OCI-LY7 (cell line): ENCODE results near the gene PARN. TPM values are rescaled to one million over a fixed set of nuclear protein-coding genes. Genes with fewer than 3 reads are reported as not detected.

Experiments used
- BruUV-seq: library from RNA; stranded (reverse); fragments of 400-500 nt; replicated peaks from 2 replicates; lab custom pipeline; 2021; lab: Mats Ljungman, UMichigan
- CTCF ChIA-PET: fragments of 300-600 bp; sonication (Branson Sonifier 250); formaldehyde crosslinking; loops from one replicate; lab custom pipeline; 2022; ENCODE audit warnings: antibody characterized with exemption; ENCODE audit not compliant: unreplicated experiment; lab: Charles Lee
- POLR2A ChIA-PET: fragments of 300-600 bp; sonication (Branson Sonifier 250); formaldehyde crosslinking; loops from one replicate; lab custom pipeline; 2022; ENCODE audit warnings: antibody characterized with exemption; lab: Charles Lee
- DNase-seq: peaks from one replicate; pipeline ENCODE4 v3.0.0-alpha.2; 2015; ENCODE audit warnings: low spot score
- H2AFZ ChIP-seq: fragments of 200-600 bp; sonication (generic), shearing (Covaris generic); 2 replicates; pipeline ENCODE4 v1.6.1; 2014; ENCODE audit warnings: mild to moderate bottlenecking, antibody characterized with exemption, low read length, moderate library complexity
- H3K27ac ChIP-seq: fragments of 200-600 bp; sonication (generic); 2 replicates; pipeline ENCODE4 v1.5.1; 2014; ENCODE audit warnings: mixed run types, low read depth, mild to moderate bottlenecking, moderate library complexity, low read length, inconsistent platforms; ENCODE audit not compliant: poor library complexity, severe bottlenecking
- H3K36me3 ChIP-seq: fragments of 200-600 bp; sonication (generic); 2 replicates; pipeline ENCODE4 v1.6.1; 2014; ENCODE audit warnings: mild to moderate bottlenecking, antibody characterized with exemption, low read length, moderate library complexity, mixed read lengths; ENCODE audit not compliant: insufficient read depth
- H3K4me1 ChIP-seq: fragments of 200-600 bp; sonication (generic); 2 replicates; pipeline ENCODE4 v1.5.1; 2014; ENCODE audit warnings: mild to moderate bottlenecking, low read length; ENCODE audit not compliant: insufficient read depth, poor library complexity, severe bottlenecking
- H3K4me2 ChIP-seq: fragments of 200-600 bp; sonication (generic); 2 replicates; pipeline ENCODE4 v1.6.1; 2014; ENCODE audit warnings: mild to moderate bottlenecking, low read length
- H3K4me3 ChIP-seq: fragments of 200-600 bp; sonication (generic); 2 replicates; pipeline ENCODE4 v1.5.1; 2014; ENCODE audit warnings: mild to moderate bottlenecking, low read depth, low read length; ENCODE audit not compliant: poor library complexity, severe bottlenecking
- H3K79me2 ChIP-seq: fragments of 200-600 bp; sonication (generic); 2 replicates; pipeline ENCODE4 v1.6.1; 2016; ENCODE audit warnings: low read depth, mild to moderate bottlenecking, low read length, moderate library complexity, mixed read lengths; ENCODE audit not compliant: insufficient read depth
- H3K9me2 ChIP-seq: fragments of 200-600 bp; sonication (generic); 2 replicates; pipeline ENCODE4 v1.6.1; 2016; ENCODE audit warnings: mild to moderate bottlenecking, low read length, mixed read lengths; ENCODE audit not compliant: insufficient read depth
- H3K9me3 ChIP-seq: fragments of 200-600 bp; sonication (generic); 2 replicates; pipeline ENCODE4 v1.6.1; 2014; ENCODE audit warnings: mild to moderate bottlenecking, mixed run types, low read length, mixed read lengths
- H4K20me1 ChIP-seq: fragments of 200-600 bp; sonication (generic); 2 replicates; pipeline ENCODE4 v1.6.1; 2014; ENCODE audit warnings: mild to moderate bottlenecking, antibody characterized with exemption, low read length, moderate library complexity, mixed read lengths; ENCODE audit not compliant: insufficient read depth
- EZH2phosphoT487 ChIP-seq: fragments of 200-600 bp; sonication (generic); IDR thresholded peaks from 2 replicates; pipeline ENCODE4 v1.6.1; 2018; ENCODE audit warnings: low read depth, borderline replicate concordance, mild to moderate bottlenecking, mixed run types, antibody characterized with exemption, low read length, moderate library complexity, mixed read lengths
- intact Hi-C: fragments of 100-400 bp; cut with micrococcal nuclease; formaldehyde crosslinking; loops from one replicate; pipeline ENCODE4 v1.10.0; 2022; ENCODE audit not compliant: unreplicated experiment
- total RNA-seq, 2 experiments: library from RNA; depleted of rRNA in 1 of 2; stranded (reverse); fragments of >200 nt in 1 of 2; shearing (Covaris generic) in 1 of 2; gene quantifications; 2 replicates each; pipeline ENCODE4 v1.2.3, GENCODE V29; 2014 to 2022
- TF ChIP-seq, protein P1 (sequence below): fragments of 200-600 bp; sonication (generic); conservative IDR thresholded peaks from 2 replicates; pipeline ENCODE4 v1.5.1; 2014; ENCODE audit warnings: mild to moderate bottlenecking, antibody characterized with exemption, low read length, moderate library complexity, mixed read lengths

Gene PARN
- total RNA-seq, 2 experiments from 2014 or later = 40.1 to 76.5 TPM

DNA sequence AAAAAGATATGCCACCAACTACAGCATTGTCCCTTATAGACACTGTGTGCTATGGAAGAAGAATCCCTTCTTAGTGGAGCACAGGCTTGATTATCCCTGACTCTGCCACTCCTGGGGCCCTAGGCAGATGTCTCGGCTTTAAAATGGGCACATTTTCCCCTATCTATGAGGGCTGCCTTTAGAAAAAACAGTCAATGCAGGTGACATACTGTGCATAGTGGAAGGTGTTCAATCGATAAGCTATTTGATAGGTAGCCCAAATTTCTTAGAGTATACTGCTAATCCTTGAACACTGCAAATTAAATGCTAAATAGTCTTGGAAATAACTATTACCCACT, 64.4 kb downstream of the PARN start:
- Histone ChIP-seq H3K4me2 (no peak overlapping the region), H3K4me1 (no peaks in the 10 kb centered on the region), H2AFZ (no peak overlapping the region), H3K4me3 (no peak overlapping the region), H3K9me3 (no peaks in the 10 kb centered on the region), H4K20me1 (no peaks in the 10 kb centered on the region), H3K9me2 (no peaks in the 10 kb centered on the region), H3K36me3 (peaks cover 56% of the 10 kb centered on the region), H3K79me2 (no peaks in the 10 kb centered on the region), H3K27ac (no peak overlapping the region)
- no peak for TF ChIP-seq EZH2phosphoT487
- TF ChIP-seq, protein P1, sequence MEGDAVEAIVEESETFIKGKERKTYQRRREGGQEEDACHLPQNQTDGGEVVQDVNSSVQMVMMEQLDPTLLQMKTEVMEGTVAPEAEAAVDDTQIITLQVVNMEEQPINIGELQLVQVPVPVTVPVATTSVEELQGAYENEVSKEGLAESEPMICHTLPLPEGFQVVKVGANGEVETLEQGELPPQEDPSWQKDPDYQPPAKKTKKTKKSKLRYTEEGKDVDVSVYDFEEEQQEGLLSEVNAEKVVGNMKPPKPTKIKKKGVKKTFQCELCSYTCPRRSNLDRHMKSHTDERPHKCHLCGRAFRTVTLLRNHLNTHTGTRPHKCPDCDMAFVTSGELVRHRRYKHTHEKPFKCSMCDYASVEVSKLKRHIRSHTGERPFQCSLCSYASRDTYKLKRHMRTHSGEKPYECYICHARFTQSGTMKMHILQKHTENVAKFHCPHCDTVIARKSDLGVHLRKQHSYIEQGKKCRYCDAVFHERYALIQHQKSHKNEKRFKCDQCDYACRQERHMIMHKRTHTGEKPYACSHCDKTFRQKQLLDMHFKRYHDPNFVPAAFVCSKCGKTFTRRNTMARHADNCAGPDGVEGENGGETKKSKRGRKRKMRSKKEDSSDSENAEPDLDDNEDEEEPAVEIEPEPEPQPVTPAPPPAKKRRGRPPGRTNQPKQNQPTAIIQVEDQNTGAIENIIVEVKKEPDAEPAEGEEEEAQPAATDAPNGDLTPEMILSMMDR = no peak
- ChIA-PET CTCF (no interaction called here), POLR2A (no interaction called here)
- no peak for DNase-seq
- intact Hi-C loops = no loop called here
- BruUV-seq = no TSS peak

- intact Hi-C loops = no loop called here
Measured at GRCh38 chr16:14564861-14565687, 65.0 kb downstream of the PARN start.

More at GRCh38 chr16:14564861-14565687, 65.0 kb downstream of the PARN start:
- no peak overlapping the region for H3K4me2 ChIP-seq
- H3K79me2 ChIP-seq = no peaks in the 10 kb centered on the region
- no peak overlapping the region for H2AFZ ChIP-seq
- POLR2A ChIA-PET = interaction anchor here (0.5 to 0.8 kb wide), 3 partner anchors 9 to 17 kb away, joined by 3 to 4 read pairs (median 3); no protein-coding TSS in a partner anchor
- H3K4me3 ChIP-seq = no peak overlapping the region
- BruUV-seq = no TSS peak
- H3K4me1 ChIP-seq = no peaks in the 10 kb centered on the region
- H4K20me1 ChIP-seq = no peaks in the 10 kb centered on the region
- no peaks in the 10 kb centered on the region for H3K9me2 ChIP-seq
- DNase-seq = no peak
- H3K27ac ChIP-seq = no peak overlapping the region
- TF ChIP-seq EZH2phosphoT487 = no peak
- TF ChIP-seq, protein P1 = no peak
- CTCF ChIA-PET = no interaction called here
- H3K36me3 ChIP-seq = peaks cover 62% of the 10 kb centered on the region
- H3K9me3 ChIP-seq = no peaks in the 10 kb centered on the region
